ENCODE results near the gene ID1. TPM values are rescaled to one million over a fixed set of nuclear protein-coding genes. Genes with fewer than 3 reads are reported as not detected.
A peak's percentile ranks its signal among the peaks of the same experiment; 100 is the strongest.
"Not testable (repeated sequence)": the region's sequence is repeated elsewhere in the genome, so short reads cannot be mapped to it uniquely, and the experiment has no call there.

The ID1 gene
- total and polyA plus RNA-seq, 5 donors, result 122 to 273 (median 141) TPM

DNA sequence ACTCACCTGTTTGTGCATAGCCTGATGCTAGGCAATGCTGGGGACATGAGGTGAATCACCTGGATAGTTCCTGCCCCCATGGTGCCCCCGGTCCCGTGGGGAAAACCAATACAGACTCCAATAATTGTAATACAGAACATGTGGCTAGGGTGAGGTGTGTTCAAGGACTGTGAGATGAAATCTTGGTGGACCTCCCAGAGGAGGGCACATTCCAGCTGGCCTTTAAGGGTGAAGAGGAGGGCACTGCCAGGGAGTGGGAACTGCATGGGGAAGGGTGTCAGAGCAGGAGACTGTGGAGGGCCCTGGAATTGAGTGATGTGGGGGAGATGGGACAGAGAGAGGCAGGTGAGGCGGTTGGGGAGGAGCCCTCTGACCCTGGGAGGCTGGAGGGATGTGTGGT is 35.2 kb downstream of the ID1 start:
- Histone ChIP-seq H3K27me3 (ENCODE audit: control insufficient read depth, insufficient read depth) (no peaks in the 10 kb centered on the region), H3K4me1 (ENCODE audit: control insufficient read depth, insufficient read depth, low read length) (no peaks in the 10 kb centered on the region), H3K27ac (ENCODE audit: low read length) (no peak overlapping the region), H3K4me3 (ENCODE audit: low read length) (no peak overlapping the region), H3K9me3 (ENCODE audit: control insufficient read depth, low read length) (no peaks in the 10 kb centered on the region)
- WGBS, result 84% methylated on average over 3 of the region's 3 CpGs
- DNase-seq (no peak), ATAC-seq (no peak)
- intact Hi-C loops (cut with DNase I), result loop anchor here in 1 of 4 donors (10.0 kb wide), 1 partner anchor 275 kb away; no protein-coding TSS in a partner anchor

DNA sequence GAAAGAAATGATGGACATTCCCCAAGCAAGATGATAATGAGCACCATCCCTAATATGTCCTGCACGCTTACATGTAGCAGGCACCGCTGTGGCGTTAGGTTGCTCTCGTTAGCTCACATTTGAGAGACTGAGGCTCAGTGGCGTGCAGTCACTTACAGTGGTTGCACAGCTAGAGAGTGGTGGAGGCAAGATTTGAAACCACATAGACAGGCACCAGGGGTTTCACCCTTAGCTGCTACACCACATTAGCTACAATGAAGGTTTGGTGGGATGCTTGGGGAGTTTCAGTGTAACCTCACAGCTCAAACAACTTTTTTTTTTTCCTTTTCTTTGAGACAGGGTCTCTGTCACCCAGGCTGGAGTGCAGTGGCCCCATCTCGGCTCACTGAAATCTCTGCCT is 36.3 kb downstream of the ID1 start:
- DNase-seq (no peak), ATAC-seq (no peak)
- no peaks in the 10 kb centered on the region for H3K27me3 ChIP-seq (ENCODE audit: control insufficient read depth, insufficient read depth)
- H3K27ac ChIP-seq (ENCODE audit: low read length), result no peak overlapping the region
- WGBS, result 91% methylated on average over 6 of the region's 6 CpGs
- H3K4me3 ChIP-seq (ENCODE audit: low read length), result no peak overlapping the region
- intact Hi-C loops (cut with DNase I), result loop anchor here in 1 of 4 donors (10.0 kb wide), 1 partner anchor 273 kb away; no protein-coding TSS in a partner anchor
- H3K9me3 ChIP-seq (ENCODE audit: control insufficient read depth, low read length), result no peaks in the 10 kb centered on the region
- H3K4me1 ChIP-seq (ENCODE audit: control insufficient read depth, insufficient read depth, low read length), result no peaks in the 10 kb centered on the region

GRCh38 chr20:31642837-31643236 is 37.7 kb downstream of the ID1 start:
- no peaks in the 10 kb centered on the region for H3K27me3 ChIP-seq (ENCODE audit: control insufficient read depth, insufficient read depth)
- ATAC-seq, result no peak
- intact Hi-C loops (cut with DNase I), result loop anchor here in 1 of 4 donors (10.0 kb wide), 1 partner anchor 272 kb away; no protein-coding TSS in a partner anchor
- no peaks in the 10 kb centered on the region for H3K4me1 ChIP-seq (ENCODE audit: control insufficient read depth, insufficient read depth, low read length)
- no peak overlapping the region for H3K4me3 ChIP-seq (ENCODE audit: low read length)
- H3K27ac ChIP-seq (ENCODE audit: low read length), result no peak overlapping the region
- WGBS, result 67% methylated on average over 1 of the region's 1 CpG
- no peaks in the 10 kb centered on the region for H3K9me3 ChIP-seq (ENCODE audit: control insufficient read depth, low read length)
- no peak for DNase-seq

DNA sequence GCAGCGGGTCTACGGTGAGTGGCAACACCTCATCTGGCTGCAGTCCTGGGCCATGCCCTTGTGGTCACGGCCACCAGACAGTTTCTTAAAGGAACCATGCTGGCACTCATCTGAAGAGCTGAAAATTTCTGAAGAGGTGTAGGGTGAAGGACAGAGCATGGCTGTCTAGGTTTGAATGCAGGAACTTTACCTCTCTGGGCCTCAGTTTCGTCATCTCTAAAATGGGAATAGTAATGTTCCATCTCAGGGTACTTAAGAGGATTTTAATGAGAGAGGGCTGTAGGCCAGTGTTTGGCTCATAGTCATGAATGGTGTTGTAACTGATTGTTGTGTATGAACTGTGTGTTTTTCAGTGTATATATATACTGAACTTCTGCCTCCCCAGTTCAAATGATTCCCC is 38.4 kb downstream of the ID1 start:
- DNase-seq (no peak), ATAC-seq (no peak)
- Histone ChIP-seq H3K9me3 (ENCODE audit: control insufficient read depth, low read length) (no peaks in the 10 kb centered on the region), H3K27me3 (ENCODE audit: control insufficient read depth, insufficient read depth) (no peaks in the 10 kb centered on the region), H3K4me3 (ENCODE audit: low read length) (no peak overlapping the region), H3K4me1 (ENCODE audit: control insufficient read depth, insufficient read depth, low read length) (no peaks in the 10 kb centered on the region), H3K27ac (ENCODE audit: low read length) (no peak overlapping the region)
- intact Hi-C loops (cut with DNase I), result loop anchor here in 1 of 4 donors (10.0 kb wide), 1 partner anchor 271 kb away; no protein-coding TSS in a partner anchor
- 82% methylated on average over 4 of the region's 4 CpGs for WGBS

GRCh38 chr20:31644701-31645100 is 39.6 kb downstream of the ID1 start:
- Histone ChIP-seq H3K4me1 (ENCODE audit: control insufficient read depth, insufficient read depth, low read length) (no peaks in the 10 kb centered on the region), H3K4me3 (ENCODE audit: low read length) (no peak overlapping the region), H3K9me3 (ENCODE audit: control insufficient read depth, low read length) (no peaks in the 10 kb centered on the region), H3K27me3 (ENCODE audit: control insufficient read depth, insufficient read depth) (no peaks in the 10 kb centered on the region), H3K27ac (ENCODE audit: low read length) (no peak overlapping the region)
- intact Hi-C loops (cut with DNase I), result loop anchor here in 1 of 4 donors (10.0 kb wide), 1 partner anchor 270 kb away; no protein-coding TSS in a partner anchor
- WGBS, result 73% methylated on average over 8 of the region's 8 CpGs
- ATAC-seq (no peak), DNase-seq (no peak)

GRCh38 chr20:31648104-31648503 is 43.0 kb downstream of the ID1 start:
- H3K27me3 ChIP-seq (ENCODE audit: control insufficient read depth, insufficient read depth); H3K4me1 ChIP-seq (ENCODE audit: control insufficient read depth, insufficient read depth, low read length); H3K27ac ChIP-seq (ENCODE audit: low read length); H3K4me3 ChIP-seq (ENCODE audit: low read length); H3K9me3 ChIP-seq (ENCODE audit: control insufficient read depth, low read length); DNase-seq; ATAC-seq: not testable (repeated sequence)
- intact Hi-C loops (cut with DNase I), result loop anchor here in 1 of 4 donors (10.0 kb wide), 1 partner anchor 267 kb away; no protein-coding TSS in a partner anchor
- 86% methylated on average over 3 of the region's 3 CpGs for WGBS

DNA sequence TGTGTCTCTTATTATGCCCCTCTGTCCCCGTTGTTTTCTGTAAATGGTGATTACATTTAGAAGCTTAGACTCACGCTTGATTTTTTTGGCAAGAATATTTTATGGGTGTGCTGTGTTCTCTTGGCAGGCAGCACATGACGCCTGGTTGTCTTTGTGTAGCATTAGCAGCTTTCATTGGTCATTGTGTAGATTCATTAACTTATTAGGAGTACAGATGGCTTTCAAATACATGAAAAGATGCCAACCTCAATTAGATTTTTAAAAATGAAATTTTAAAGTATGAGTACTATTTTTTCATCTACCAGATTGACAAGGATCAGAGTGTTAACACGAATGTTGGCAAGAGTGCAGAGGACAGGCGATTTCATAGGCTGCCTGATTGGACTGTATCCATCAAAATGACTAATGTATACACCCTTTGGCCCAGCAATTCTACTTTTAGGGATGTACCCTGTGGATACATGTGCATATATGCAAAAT is 47.9 kb downstream of the ID1 start:
- no peaks in the 10 kb centered on the region for H3K4me1 ChIP-seq (ENCODE audit: control insufficient read depth, insufficient read depth, low read length)
- H3K27me3 ChIP-seq (ENCODE audit: control insufficient read depth, insufficient read depth), result no peaks in the 10 kb centered on the region
- DNase-seq, result peak in 1 of 3 donors; percentile 61
- H3K4me3 ChIP-seq (ENCODE audit: low read length), result no peak overlapping the region
- WGBS, result 20% methylated on average over 5 of the region's 5 CpGs
- H3K9me3 ChIP-seq (ENCODE audit: control insufficient read depth, low read length), result no peaks in the 10 kb centered on the region
- ATAC-seq, result peak; percentile 62 to 71
- intact Hi-C loops (cut with DNase I), result no loop called here
- H3K27ac ChIP-seq (ENCODE audit: low read length), result no peak overlapping the region

DNA sequence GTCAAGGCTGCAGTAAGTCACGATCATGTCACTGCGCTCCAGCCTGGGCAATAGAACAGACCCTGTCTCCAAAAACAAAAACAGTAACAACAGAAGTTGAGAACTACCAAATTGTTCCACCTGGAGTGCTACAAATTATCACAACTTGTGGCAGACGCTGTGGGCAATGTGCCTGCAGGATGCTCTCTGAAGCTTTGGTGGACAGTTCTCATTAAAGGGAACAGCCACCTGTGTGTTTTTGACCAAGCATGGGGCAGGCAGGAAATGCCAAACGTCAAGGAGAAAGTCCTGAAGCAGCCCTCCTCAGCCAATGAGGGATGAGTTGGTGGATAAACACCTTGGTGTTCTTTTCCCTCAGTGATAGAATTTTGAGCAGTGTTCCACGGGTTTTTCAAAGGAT is 48.5 kb downstream of the ID1 start:
- Histone ChIP-seq H3K9me3 (ENCODE audit: control insufficient read depth, low read length) (no peaks in the 10 kb centered on the region), H3K27me3 (ENCODE audit: control insufficient read depth, insufficient read depth) (no peaks in the 10 kb centered on the region), H3K4me1 (ENCODE audit: control insufficient read depth, insufficient read depth, low read length) (no peaks in the 10 kb centered on the region), H3K4me3 (ENCODE audit: low read length) (no peak overlapping the region), H3K27ac (ENCODE audit: low read length) (no peak overlapping the region)
- ATAC-seq (no peak), DNase-seq (no peak)
- intact Hi-C loops (cut with DNase I), result no loop called here
- 52% methylated on average over 5 of the region's 5 CpGs for WGBS

GRCh38 chr20:31654534-31654933 is 49.4 kb downstream of the ID1 start:
- Histone ChIP-seq H3K27ac (ENCODE audit: low read length) (no peak overlapping the region), H3K4me3 (ENCODE audit: low read length) (no peak overlapping the region), H3K9me3 (ENCODE audit: control insufficient read depth, low read length) (no peaks in the 10 kb centered on the region), H3K27me3 (ENCODE audit: control insufficient read depth, insufficient read depth) (no peaks in the 10 kb centered on the region), H3K4me1 (ENCODE audit: control insufficient read depth, insufficient read depth, low read length) (no peaks in the 10 kb centered on the region)
- WGBS, result 70% methylated on average over 5 of the region's 5 CpGs
- no peak for ATAC-seq
- no peak for DNase-seq
- intact Hi-C loops (cut with DNase I), result no loop called here

Small RNA genes within 50 kb of the gene (microRNA-seq; reads per million reads assigned to microRNA genes)
- gene MIR3193, result 0 to 0.84 reads per million in 2 donors

Other genes with a start within 250 kb of the ID1 start
- not detected for gene DEFB118, start 236.7 kb upstream of the ID1 start, total RNA-seq
- not detected for gene DEFB118, start 236.7 kb upstream of the ID1 start, polyA plus RNA-seq
- not detected for gene DEFB119, start 214.7 kb upstream of the ID1 start, total RNA-seq
- gene DEFB119, start 214.7 kb upstream of the ID1 start, polyA plus RNA-seq, result not detected
- gene DEFB121, start 199.1 kb upstream of the ID1 start, total RNA-seq, result not detected
- gene DEFB121, start 199.1 kb upstream of the ID1 start, polyA plus RNA-seq, result not detected
- gene DEFB123, start 164.7 kb upstream of the ID1 start, total RNA-seq, result not detected
- gene DEFB123, start 164.7 kb upstream of the ID1 start, polyA plus RNA-seq, result not detected
- gene DEFB124, start 130.2 kb upstream of the ID1 start, total RNA-seq, result not detected
- gene DEFB124, start 130.2 kb upstream of the ID1 start, polyA plus RNA-seq, result not detected
- 1 to 10 TPM; 1.6 to 2.9 (median 2.5) TPM for gene REM1, start 130.0 kb upstream of the ID1 start, total RNA-seq
- 2.9 TPM for gene REM1, start 130.0 kb upstream of the ID1 start, polyA plus RNA-seq
- gene HM13, start 90.8 kb upstream of the ID1 start, total RNA-seq, result 10 to 100 TPM; 40.0 to 80.2 (median 62.1) TPM
- 47.8 TPM for gene HM13, start 90.8 kb upstream of the ID1 start, polyA plus RNA-seq
- gene COX4I2, start 32.6 kb downstream of the ID1 start, total RNA-seq, result 10 to 100 TPM in 1 of 4 donors, 1 to 10 TPM in 3; 3.1 to 13.2 (median 9.0) TPM
- 29.5 TPM for gene COX4I2, start 32.6 kb downstream of the ID1 start, polyA plus RNA-seq
- 10 to 100 TPM; 39.9 to 56.9 (median 46.1) TPM for gene BCL2L1, start 117.6 kb downstream of the ID1 start, total RNA-seq
- 46.0 TPM for gene BCL2L1, start 117.6 kb downstream of the ID1 start, polyA plus RNA-seq
- gene TPX2, start 134.0 kb downstream of the ID1 start, total RNA-seq, result 1 to 10 TPM in 2 of 4 donors, under 1 TPM in 2; 0.67 to 2.5 (median 1.5) TPM
- 0.41 TPM for gene TPX2, start 134.0 kb downstream of the ID1 start, polyA plus RNA-seq
- gene MYLK2, start 214.1 kb downstream of the ID1 start, total RNA-seq, result 1 to 10 TPM in 1 of 4 donors, under 1 TPM in 3; 0.51 to 2.0 (median 0.83) TPM
- gene MYLK2, start 214.1 kb downstream of the ID1 start, polyA plus RNA-seq, result 0.54 TPM
- gene FOXS1, start 240.3 kb downstream of the ID1 start, total RNA-seq, result 1 to 10 TPM; 2.0 to 4.3 (median 3.5) TPM
- gene FOXS1, start 240.3 kb downstream of the ID1 start, polyA plus RNA-seq, result 3.0 TPM